GM12875 (cell line): ENCODE results near the gene HLA-DMA.

Experiments used
- H3K4me3 ChIP-seq: one replicate; pipeline ENCODE4 v1.5.1; 2011; ENCODE audit warnings: low read depth, low read length, control low read depth
- TF ChIP-seq, protein P1 (sequence below): IDR thresholded peaks from 2 replicates; pipeline ENCODE4 v1.5.1; 2011; ENCODE audit warnings: low read depth, mild to moderate bottlenecking, control low read depth, inconsistent platforms, low read length, moderate library complexity, borderline replicate concordance; ENCODE audit not compliant: insufficient read depth

Gene HLA-DMA

DNA sequence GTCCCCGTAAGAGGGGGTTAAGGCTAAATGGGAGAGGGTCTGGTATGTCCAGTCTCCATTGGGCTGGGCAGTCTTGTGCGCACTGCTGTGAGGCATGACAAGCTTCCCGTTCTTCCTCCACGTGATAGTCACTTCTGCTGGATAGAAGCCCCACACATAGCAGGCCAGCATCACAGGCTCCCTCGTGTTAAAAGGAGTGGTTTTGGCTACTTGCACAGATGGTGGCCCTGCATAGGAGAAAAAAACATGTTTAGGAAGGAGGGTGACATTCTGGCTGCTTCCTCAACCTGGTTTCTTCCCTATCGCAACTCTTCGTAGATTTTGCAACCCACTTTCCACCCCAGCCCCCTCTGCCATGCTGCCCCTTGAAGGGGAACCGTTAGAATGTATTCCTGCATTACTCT, 15.7 kb downstream of the HLA-DMA start:
- H3K4me3 ChIP-seq, result no peak overlapping the region
- TF ChIP-seq, protein P1, sequence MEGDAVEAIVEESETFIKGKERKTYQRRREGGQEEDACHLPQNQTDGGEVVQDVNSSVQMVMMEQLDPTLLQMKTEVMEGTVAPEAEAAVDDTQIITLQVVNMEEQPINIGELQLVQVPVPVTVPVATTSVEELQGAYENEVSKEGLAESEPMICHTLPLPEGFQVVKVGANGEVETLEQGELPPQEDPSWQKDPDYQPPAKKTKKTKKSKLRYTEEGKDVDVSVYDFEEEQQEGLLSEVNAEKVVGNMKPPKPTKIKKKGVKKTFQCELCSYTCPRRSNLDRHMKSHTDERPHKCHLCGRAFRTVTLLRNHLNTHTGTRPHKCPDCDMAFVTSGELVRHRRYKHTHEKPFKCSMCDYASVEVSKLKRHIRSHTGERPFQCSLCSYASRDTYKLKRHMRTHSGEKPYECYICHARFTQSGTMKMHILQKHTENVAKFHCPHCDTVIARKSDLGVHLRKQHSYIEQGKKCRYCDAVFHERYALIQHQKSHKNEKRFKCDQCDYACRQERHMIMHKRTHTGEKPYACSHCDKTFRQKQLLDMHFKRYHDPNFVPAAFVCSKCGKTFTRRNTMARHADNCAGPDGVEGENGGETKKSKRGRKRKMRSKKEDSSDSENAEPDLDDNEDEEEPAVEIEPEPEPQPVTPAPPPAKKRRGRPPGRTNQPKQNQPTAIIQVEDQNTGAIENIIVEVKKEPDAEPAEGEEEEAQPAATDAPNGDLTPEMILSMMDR, result no peak

DNA sequence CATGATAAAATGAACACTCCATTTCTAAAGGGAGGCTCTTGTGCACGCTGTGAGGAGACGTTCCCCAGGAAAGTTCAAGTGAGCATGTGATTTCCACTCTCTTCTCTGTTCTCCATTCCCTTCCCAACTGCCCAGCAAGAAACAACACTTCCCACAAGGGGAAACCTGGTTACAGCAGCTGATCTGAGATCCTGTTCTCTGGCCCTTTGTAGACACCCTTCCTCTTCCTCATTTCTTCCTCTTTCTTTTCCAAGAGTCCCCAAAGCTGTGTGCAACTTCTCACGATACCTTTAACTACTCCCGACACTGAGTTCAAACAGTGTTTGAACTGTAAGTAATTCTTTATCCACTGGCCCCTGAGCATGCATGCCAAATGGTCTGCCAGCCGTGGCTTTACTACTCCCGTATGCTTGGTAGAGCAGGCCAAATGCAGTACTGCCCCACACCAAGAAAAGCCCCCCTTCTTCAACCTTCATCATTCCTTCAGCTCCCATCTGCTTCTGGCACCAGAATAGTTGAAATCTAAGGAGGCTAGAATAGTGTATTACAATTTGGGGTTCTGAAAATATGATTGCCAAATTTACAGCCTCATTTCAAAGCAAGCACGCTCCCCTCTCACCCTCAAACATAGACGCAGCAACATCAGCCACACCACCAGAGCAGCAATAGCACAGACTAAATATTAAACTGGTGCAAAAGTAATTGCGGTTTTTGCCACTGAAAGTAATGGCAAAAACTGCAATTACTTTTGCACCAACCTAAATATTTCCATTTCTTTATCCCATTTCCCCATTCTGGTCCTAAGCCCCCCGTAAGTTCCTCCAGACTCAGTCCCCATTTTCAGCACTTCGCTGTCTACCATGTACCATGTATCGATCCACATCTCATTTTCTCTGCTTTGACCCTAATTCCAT, 16.4 kb downstream of the HLA-DMA start:
- TF ChIP-seq, protein P1, result no peak
- no peak overlapping the region for H3K4me3 ChIP-seq

DNA sequence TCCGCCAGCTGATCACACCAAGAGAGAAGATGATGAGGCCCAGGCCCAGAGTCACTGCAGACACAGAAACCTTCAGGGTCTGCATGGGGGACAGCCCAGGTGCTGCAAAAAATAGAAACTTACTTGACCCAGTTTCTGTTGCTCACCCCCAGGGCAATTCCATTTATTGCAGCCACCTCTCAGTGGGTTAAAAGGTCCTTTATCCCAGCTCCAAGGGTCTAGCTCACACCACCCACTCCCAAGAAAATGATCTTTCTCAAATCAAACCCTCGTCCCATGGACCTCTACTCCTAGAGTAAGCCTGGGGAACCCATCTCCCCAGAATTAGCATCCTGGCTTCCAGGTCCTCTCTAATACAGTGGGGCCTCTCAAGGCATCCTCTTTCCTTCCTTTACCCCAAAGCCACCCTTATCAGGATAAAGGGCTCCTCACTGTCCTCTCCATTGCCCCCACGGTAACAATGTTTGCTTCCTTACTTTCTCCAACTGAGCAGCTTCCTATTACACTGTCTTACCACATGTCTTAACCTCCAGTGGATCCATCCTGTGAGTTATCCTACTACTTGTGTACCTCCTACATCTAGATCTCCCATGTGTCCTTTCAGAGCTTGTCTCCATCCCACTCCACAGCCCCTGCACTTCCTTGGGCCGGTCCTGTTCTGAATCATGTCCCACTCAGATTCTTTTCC, 17.2 kb downstream of the HLA-DMA start:
- TF ChIP-seq, protein P1, result no peak
- H3K4me3 ChIP-seq, result no peak overlapping the region

DNA sequence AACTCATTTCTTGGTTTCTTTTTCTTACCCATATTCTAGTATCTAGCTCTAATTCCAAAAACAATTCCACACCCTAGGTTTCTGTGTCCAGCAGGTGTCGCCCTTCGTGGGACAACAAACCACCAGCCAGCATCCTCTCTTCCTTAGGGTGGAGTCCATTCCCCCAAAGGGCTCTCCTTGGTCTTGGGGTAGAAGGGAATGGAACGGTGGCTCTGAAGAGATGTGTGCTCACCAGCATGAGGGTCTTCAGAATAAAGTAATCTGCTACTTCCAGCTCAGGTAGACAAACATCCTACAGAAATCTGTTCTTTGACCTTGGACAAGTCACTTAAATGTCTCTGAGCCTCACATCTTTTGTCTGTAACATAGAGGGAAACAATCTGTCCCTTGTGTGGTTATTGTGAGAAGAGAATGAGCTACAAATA, 19.2 kb downstream of the HLA-DMA start:
- TF ChIP-seq, protein P1, result peak; percentile 64
- no peak overlapping the region for H3K4me3 ChIP-seq

DNA sequence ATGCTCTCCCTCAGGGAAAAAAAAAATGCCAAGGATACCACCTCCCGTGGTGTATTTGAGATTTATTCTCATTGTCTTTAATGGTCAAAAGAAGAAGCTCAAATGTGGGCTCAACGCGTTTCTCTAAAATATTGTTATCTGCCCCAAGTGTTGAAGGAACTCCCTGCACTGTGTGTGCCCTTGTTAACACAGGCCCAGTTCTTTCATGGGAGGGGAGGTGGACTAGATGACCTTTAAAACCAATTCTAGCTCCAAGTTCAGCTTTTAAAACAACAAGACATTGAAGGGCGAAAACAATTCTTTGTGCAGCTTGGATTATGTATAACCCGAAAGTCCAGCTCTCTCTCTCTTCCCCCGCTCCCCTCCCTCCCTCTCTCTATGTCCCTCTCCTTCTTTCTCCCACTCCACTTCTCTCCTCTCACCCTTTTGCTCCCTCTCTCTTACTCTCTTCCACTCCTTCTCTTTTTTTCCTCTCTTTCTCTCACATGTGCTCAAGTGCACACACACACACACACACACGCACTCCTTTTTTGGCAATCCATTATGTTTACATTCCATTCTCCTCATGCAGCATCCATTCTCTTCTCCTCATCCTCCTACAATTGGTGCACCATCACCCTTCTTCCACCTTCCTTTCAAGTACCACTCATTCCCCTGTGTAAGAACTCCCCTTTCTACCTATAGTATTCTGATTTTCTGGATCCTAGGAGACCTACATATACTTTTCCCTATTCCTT, 20.6 kb downstream of the HLA-DMA start:
- TF ChIP-seq, protein P1, result no peak
- H3K4me3 ChIP-seq, result no peak overlapping the region

DNA sequence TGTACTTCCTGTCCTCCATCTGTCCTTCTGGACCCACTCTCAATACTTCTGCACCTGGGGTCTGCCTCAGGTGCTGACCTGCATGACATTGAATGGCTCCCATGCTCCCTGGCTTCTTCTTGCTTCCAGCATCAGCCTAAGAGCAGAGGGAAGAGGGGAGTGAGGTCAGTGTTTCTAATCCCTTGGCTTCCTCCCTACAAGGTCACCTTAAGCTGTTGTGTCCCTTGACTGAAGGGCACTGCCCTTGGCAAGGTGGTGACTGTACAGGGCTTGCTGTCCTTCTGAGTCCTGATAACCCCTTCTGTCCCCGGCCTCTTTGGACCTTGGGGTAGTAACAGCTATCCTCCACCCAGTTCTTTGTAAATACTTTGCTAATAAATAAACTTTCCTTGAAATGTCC, 21.7 kb downstream of the HLA-DMA start:
- H3K4me3 ChIP-seq, result no peak overlapping the region
- TF ChIP-seq, protein P1, result no peak
